Stimulated activated CD4-positive, alpha-beta T cell treated with anti-CD3 and anti-CD28 coated beads, Interleukin-1b, Interleukin-23, amount 100 ng/mL, for 1 hour (primary cell): ENCODE measurements around the gene TMEM183A.
"Not testable (repeated sequence)": the region's sequence is repeated elsewhere in the genome, so short reads cannot be mapped to it uniquely, and the experiment has no call there.

Source experiments
- DNase-seq, 2 donors: peaks; one replicate each; pipeline ENCODE4 v3.0.0-alpha.2; 2020; ENCODE audit warnings: low read depth in 2 of 2

Gene TMEM183A

GRCh38 chr1:202987922-202988583 lies 19.1 kb upstream of the TMEM183A start:
- no peak for DNase-seq

GRCh38 chr1:202989879-202990278 lies 17.3 kb upstream of the TMEM183A start:
- DNase-seq: no peak

- no peak for DNase-seq
Measured at GRCh38 chr1:202991112-202991511, 16.1 kb upstream of the TMEM183A start.

- no peak for DNase-seq
Measured at GRCh38 chr1:202994756-202995155, 12.4 kb upstream of the TMEM183A start.

- DNase-seq: peak; percentile 28 to 29
Measured at GRCh38 chr1:202998836-202999750, 8.1 kb upstream of the TMEM183A start.

- no peak for DNase-seq
Measured at GRCh38 chr1:203000217-203000944, 6.8 kb upstream of the TMEM183A start.

- DNase-seq: no peak
Measured at GRCh38 chr1:203001986-203002385, 5.2 kb upstream of the TMEM183A start.

GRCh38 chr1:203002951-203003350 lies 4.2 kb upstream of the TMEM183A start:
- no peak for DNase-seq

GRCh38 chr1:203005395-203006142 lies 1.6 kb upstream of the TMEM183A start:
- not testable (repeated sequence) for DNase-seq

GRCh38 chr1:203009185-203009584 lies 2.0 kb downstream of the TMEM183A start:
- DNase-seq: no peak

- DNase-seq: no peak
Measured at GRCh38 chr1:203011582-203011981, 4.4 kb downstream of the TMEM183A start.

GRCh38 chr1:203017061-203017460 lies 9.9 kb downstream of the TMEM183A start:
- no peak for DNase-seq

GRCh38 chr1:203017692-203018091 lies 10.5 kb downstream of the TMEM183A start:
- DNase-seq: no peak

- DNase-seq: not testable (repeated sequence)
Measured at GRCh38 chr1:203022855-203023254, 15.7 kb downstream of the TMEM183A start.

- no peak for DNase-seq
Measured at GRCh38 chr1:203025686-203026030, 18.5 kb downstream of the TMEM183A start.

GRCh38 chr1:203026031-203026665 lies 19.0 kb downstream of the TMEM183A start, which contains the start of gene PPFIA4:
Gene PPFIA4, plus strand, starts transcription at chr1:203026491. Its CDS starts 12,518 bp downstream, at chr1:203039009.
- peak; percentile 72 to 80 for DNase-seq

- no peak for DNase-seq
Measured at GRCh38 chr1:203026666-203027663, 19.8 kb downstream of the TMEM183A start.

GRCh38 chr1:203028067-203028783 lies 21.1 kb downstream of the TMEM183A start:
- DNase-seq: no peak
